GM12892 (cell line): ENCODE measurements around the gene UGT8.
"Not testable (repeated sequence)": the region's sequence is repeated elsewhere in the genome, so short reads cannot be mapped to it uniquely, and the experiment has no call there.

Experiments
- DNase-seq: peaks from one replicate; pipeline ENCODE4 v3.0.0; 2011; ENCODE audit not compliant: insufficient read length
- FAIRE-seq: peaks from 2 replicates; lab custom pipeline; 2011; peaks lifted over from hg19 to GRCh38; lab: Jason Lieb, UNC
- POLR2A ChIP-seq: IDR thresholded peaks from 2 replicates; pipeline ENCODE4 v1.6.1; 2011; ENCODE audit warnings: low read depth, low read length, control low read depth
- POLR2AphosphoS5 ChIP-seq: IDR thresholded peaks from 2 replicates; pipeline ENCODE4 v1.6.1; 2011; ENCODE audit warnings: low read depth, low read length, control low read depth
- TAF1 ChIP-seq: IDR thresholded peaks from 2 replicates; pipeline ENCODE4 v1.6.1; 2011; ENCODE audit warnings: low read depth, mild to moderate bottlenecking, control low read depth, low read length, borderline replicate concordance

The UGT8 gene

GRCh38 chr4:114613560-114613959 is 15.0 kb downstream of the UGT8 start:
- DNase-seq (no peak), FAIRE-seq (no peak)
- TF ChIP-seq TAF1 (no peak), POLR2A (no peak), POLR2AphosphoS5 (no peak)

- FAIRE-seq (no peak), DNase-seq (no peak)
- TF ChIP-seq TAF1 (no peak), POLR2A (no peak), POLR2AphosphoS5 (no peak)
These were observed 16.8 kb downstream of the UGT8 start for GRCh38 chr4:114615435-114615834.

- not testable (repeated sequence) for DNase-seq
These were observed 17.4 kb downstream of the UGT8 start for GRCh38 chr4:114616036-114616435.

GRCh38 chr4:114626196-114626595 is 27.6 kb downstream of the UGT8 start:
- no peak for FAIRE-seq
- TF ChIP-seq TAF1 = no peak
- no peak for TF ChIP-seq POLR2A
- TF ChIP-seq POLR2AphosphoS5 = no peak
- no peak for DNase-seq

More at GRCh38 chr4:114616036-114616435, 17.4 kb downstream of the UGT8 start:
- FAIRE-seq = not testable (repeated sequence)

GRCh38 chr4:114636192-114636935 is 37.8 kb downstream of the UGT8 start:
- no peak for DNase-seq
- FAIRE-seq = no peak
- TF ChIP-seq POLR2AphosphoS5 (no peak), POLR2A (no peak), TAF1 (no peak)

- DNase-seq (no peak), FAIRE-seq (no peak)
- TF ChIP-seq TAF1 (no peak), POLR2AphosphoS5 (no peak), POLR2A (no peak)
These were observed 43.7 kb downstream of the UGT8 start for GRCh38 chr4:114642173-114642780.

GRCh38 chr4:114649908-114650307 is 51.3 kb downstream of the UGT8 start:
- DNase-seq = no peak
- no peak for TF ChIP-seq POLR2AphosphoS5
- no peak for TF ChIP-seq TAF1
- TF ChIP-seq POLR2A = no peak
- no peak for FAIRE-seq

GRCh38 chr4:114653675-114654074 is 55.1 kb downstream of the UGT8 start:
- TF ChIP-seq POLR2A (no peak), TAF1 (no peak), POLR2AphosphoS5 (no peak)
- no peak for FAIRE-seq
- no peak for DNase-seq

- DNase-seq = no peak
- peak; percentile 76 for FAIRE-seq
- TF ChIP-seq POLR2A = no peak
- no peak for TF ChIP-seq POLR2AphosphoS5
- TF ChIP-seq TAF1 = no peak
These were observed 56.0 kb downstream of the UGT8 start for GRCh38 chr4:114654592-114654991.

- FAIRE-seq (no peak), DNase-seq (no peak)
- no peak for TF ChIP-seq POLR2AphosphoS5
- no peak for TF ChIP-seq TAF1
- no peak for TF ChIP-seq POLR2A
These were observed 59.6 kb downstream of the UGT8 start for GRCh38 chr4:114658179-114658578.

- DNase-seq (no peak), FAIRE-seq (no peak)
- TF ChIP-seq TAF1 = no peak
- TF ChIP-seq POLR2A = no peak
- no peak for TF ChIP-seq POLR2AphosphoS5
These were observed 60.2 kb downstream of the UGT8 start for GRCh38 chr4:114658776-114659175.

GRCh38 chr4:114659386-114660008 is 60.9 kb downstream of the UGT8 start:
- peak; percentile 97 for FAIRE-seq
- DNase-seq = peak; percentile 9
- no peak for TF ChIP-seq TAF1
- no peak for TF ChIP-seq POLR2A
- no peak for TF ChIP-seq POLR2AphosphoS5
